NCI-H82 treated with DMSO at 0.1 percent for 48 hours (cell line): ENCODE results near the gene CAPG.
"Not testable (repeated sequence)": the region's sequence is repeated elsewhere in the genome, so short reads cannot be mapped to it uniquely, and the experiment has no call there.

Experiments used
- DNase-seq: peaks from one replicate; lab custom pipeline; 2025; ENCODE audit not compliant: unreplicated experiment; lab: John Stamatoyannopoulos, UW

CAPG gene

DNA sequence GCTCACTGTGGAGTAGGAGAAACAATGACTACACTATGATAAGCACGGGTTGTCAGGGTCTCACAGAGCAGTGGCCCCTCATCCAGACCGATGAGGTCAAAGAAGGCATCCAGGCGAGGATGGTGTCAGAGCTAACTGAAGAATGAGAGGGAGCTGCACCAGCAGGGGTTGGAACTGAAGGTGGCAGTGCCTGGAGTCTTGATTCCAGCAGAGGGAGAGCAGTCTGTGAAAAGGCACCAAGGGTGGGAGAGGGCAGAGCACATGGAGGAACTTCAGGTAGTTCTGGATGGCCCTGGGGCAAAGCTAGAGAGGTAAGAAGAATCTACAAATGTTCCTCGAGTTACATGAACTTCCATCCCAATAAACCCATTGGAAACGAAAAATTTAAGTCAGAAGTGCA is 43.0 kb downstream of the CAPG start:
- DNase-seq: no peak

DNA sequence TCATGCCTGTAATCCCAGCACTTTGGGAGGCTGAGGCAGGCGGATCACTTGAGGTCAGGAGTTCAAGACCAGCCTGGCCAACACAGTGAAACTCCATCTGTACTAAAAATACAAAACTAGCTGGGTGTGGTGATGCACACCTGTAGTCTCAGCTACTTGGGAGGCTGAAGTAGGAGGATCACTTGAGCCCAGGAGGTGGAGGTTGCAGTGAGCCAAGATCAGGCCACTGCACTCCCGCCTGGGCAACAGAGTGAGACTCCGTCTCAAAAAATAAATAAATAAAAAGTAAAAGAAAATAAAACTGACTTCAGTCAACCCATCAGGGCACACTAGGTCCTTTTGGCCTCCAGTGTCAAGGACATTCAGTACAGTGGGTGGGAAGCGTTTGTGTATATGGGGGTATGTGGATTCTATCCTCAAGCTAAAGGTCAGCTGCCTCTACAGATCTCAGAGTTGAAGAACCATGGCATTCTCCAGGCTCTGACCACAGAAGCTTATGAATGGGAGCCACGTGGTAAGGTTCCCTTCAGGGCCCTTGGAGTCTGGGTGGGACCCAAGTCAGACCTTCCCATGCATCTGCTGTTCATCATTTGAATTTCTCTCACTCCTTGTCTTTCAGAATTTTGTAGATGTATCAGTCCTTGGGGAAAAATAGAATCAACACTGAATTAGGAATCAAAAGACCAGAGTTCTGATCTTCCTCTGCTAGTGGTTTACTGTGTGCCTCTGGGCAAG is 47.3 kb downstream of the CAPG start:
- DNase-seq: not testable (repeated sequence)

DNA sequence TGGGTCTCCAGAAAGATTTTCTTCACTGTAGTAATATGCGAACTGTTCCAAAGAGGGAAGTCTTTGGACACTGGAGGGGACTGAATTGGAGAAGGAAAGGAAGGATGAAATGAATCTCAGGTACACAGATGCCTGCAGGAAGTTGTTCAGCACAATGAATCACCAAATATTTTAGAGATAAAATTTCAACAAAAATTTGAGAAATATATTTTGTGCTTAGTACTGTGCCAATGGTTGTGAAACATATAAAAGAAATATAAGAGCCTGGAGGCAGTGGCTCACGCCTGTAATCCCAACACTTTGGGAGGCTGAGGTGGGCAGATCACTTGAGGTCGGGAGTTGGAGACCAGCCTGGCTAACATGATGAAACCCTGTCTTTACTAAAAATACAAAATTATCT is 52.4 kb downstream of the CAPG start:
- DNase-seq: no peak

DNA sequence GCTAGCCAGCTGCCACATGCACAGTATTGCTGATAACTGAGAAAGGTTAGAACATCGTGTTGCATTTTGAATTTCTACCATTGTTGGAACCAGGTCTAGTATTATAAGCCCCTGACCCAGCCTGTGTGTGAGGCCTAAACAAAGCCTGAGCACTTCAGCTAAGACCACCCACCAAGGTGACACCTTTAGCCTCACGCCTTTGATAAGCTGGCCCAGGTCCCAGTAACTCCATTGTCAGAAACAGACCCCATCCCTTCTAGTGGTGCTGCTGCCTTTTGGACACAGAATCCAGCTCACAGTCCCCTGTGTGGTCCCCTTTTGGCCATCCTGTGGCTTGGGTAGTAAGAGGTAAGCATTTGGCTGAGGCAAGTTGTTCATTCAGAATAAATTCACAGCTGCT is 54.0 kb downstream of the CAPG start:
- no peak for DNase-seq

DNA sequence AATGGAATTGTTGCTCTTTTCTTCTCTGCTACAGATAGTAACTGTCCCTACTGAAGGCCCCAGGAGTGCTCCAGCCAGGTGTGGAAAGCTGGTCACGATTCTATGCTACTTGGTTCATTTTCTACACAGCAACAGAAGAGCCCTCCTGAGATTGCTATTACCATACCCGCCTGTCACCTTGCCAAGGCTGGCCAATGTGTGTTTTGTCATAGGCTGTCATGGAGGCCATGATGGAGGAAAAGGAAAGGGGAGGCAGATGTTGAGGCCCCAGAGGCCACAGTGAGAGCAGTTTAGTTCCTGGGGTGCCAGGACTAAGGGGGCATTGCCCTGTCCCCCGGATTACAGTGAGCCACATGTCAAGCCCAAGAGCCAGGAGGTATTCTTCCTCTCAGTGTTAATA is 54.6 kb downstream of the CAPG start:
- DNase-seq: no peak

DNA sequence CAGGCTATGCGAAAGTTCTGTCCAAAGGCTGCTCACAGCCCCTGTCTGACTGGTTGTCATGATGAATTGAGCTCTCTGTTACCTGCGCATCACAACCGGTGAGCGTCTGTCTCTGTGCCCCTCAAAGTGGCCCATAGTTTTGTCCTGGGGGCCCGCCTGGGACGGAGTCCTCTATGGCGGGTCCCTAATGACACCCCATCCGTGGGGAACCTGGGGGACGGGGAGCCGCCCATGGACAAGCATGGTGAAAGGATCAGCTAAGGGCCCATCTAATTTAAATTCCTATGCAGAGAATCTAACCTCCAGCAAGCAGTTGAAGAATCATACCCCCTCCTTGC is 55.1 kb downstream of the CAPG start:
- no peak for DNase-seq

DNA sequence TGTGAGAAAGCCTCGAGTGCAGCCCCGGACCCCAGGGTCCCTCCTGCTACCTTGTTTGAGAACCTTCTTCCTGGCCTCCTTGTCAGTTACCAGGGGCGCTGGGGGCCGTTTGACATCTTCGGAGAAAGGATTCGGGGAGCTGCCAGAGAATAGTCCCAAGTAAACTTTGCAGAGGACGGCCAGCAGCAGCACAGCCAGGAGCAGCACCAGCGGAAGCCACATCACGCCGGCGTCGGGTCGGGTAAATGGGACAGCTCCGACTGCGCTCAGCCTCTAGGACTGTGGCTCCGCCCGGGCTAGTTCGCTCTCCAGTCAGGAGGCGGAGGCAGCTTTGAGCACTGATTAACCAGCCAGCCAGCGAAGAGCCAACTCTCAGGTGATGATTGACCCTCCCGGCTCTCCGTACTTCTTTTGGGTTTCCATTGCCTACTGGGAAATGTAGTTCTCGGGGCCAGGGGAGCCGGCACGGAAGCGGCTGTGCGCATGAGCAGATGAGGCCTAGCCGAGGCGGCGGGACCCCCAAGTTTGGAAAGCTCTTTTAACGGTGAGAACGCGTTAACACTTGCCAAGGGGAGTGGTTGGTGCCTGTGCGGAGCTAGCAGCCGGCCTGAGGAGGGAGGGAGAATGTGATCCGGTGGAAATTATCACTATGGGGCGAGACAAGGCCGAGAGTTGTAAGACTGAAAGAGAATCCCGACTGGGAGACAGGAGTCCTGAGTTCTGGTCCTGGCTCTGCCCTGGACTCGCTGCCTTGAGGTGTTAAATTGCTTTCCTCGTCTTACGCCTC is 55.7 kb downstream of the CAPG start, which contains the start of the genes ELMOD3 and RETSAT:
Gene ELMOD3, plus strand, starts transcription at position 484 of the 787 bp plus-strand sequence. CDS start 2,430 bp downstream, outside the sequence.
Gene RETSAT, minus strand, starts transcription at position 243 of the 787 bp plus-strand sequence. Its CDS starts 21 bp downstream, at position 222.
- peak; percentile 98 for DNase-seq

DNA sequence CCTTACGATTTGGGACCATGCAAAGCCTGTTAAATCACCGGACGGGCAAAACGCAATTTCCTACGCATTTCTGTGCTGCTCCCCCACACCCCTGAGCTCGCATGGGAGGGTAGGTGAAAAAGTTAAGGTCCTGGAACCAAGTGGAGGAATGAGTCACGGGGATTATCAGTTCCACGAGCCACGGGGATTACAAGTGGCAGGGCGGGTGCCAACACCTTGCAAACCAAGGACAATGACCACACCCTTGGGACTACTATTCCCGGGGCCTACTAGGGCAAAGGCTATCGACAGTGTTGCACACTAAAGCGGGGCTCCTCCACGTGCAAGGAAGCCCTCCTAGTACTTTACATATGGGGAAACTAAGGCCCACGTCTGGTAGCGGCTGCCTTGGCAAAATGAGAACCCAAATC is 56.3 kb downstream of the CAPG start:
- DNase-seq: no peak

DNA sequence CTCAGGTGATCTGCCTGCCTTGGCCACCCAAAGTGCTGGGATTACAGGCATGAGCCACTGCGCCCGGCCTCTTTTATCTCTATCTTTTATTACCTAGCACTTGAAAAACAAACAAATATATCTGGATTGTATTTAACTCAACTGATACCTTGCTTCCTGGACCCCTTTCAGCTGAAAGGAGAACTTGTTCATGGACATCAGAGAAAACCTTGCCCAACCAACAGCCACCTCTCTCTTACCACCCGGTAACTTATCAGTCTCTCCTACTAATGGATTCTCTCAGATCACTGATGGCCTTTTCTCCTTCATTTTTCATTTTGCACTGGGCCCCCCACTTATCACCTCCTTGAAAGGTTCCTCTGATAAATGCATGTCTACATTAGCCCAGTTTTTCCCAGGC is 62.6 kb downstream of the CAPG start:
- no peak for DNase-seq
